A549 treated with AZD9567 at 1 μM for 4 hours (cell line): ENCODE data around the gene PDE12. TPM values are rescaled to one million over a fixed set of nuclear protein-coding genes. Genes with fewer than 3 reads are reported as not detected.

Source experiments
- total RNA-seq: library from RNA; stranded (reverse); fragments of 200-300 nt; extraction: Qiagen RNA extraction; gene quantifications from 5 replicates; pipeline ENCODE4 v1.2.3, GENCODE V29; 2022; ENCODE audit not compliant: insufficient read depth

Gene PDE12
- 14.6 to 16.3 TPM (median 15.9 TPM) in 5 replicates for total RNA-seq

GRCh38 chr3:57555738-57556458 lies at the start of gene PDE12:
Gene PDE12 (plus strand): TSS chr3:57556274. CDS start chr3:57556380, 106 bp downstream.

GRCh38 chr3:57544181-57545125 lies 11.6 kb upstream of the PDE12 start, which contains the start of gene DNAH12:
Gene DNAH12 (minus strand): TSS chr3:57544344. CDS start chr3:57542870, 1,474 bp downstream.

GRCh38 chr3:57597127-57597923 lies 41.3 kb downstream of the PDE12 start, which contains the start of gene ARF4:
Gene ARF4 (minus strand): TSS chr3:57597344. CDS start chr3:57597140, 204 bp downstream.

Other genes starting within 250 kb of the PDE12 start
- 0.01 to 0.09 TPM (median 0.08 TPM) in 4 of 5 replicates, not detected in the other for gene DNAH12, start 11.9 kb upstream of the PDE12 start, total RNA-seq
- 153 to 181 TPM (median 162 TPM) in 5 replicates for gene ARF4, start 41.1 kb downstream of the PDE12 start, total RNA-seq
- 6.8 to 25.6 TPM (median 8.5 TPM) in 5 replicates for gene DENND6A, start 136.8 kb downstream of the PDE12 start, total RNA-seq
- 16.5 to 23.9 TPM (median 21.6 TPM) in 5 replicates for gene SLMAP, start 200.0 kb downstream of the PDE12 start, total RNA-seq